Posterior cingulate gyrus (tissue), 11 donors: ENCODE data around the gene CD300H.
"Not testable (repeated sequence)": the region's sequence is repeated elsewhere in the genome, so short reads cannot be mapped to it uniquely, and the experiment has no call there.

Experiments
- DNase-seq, 10 donors: peaks; one replicate each; pipeline versions ENCODE4 v3.0.0 to v3.0.0-alpha.2; 2020 to 2021; ENCODE audit warnings: mixed read lengths in 3 of 10
- intact Hi-C: fragments of 100-400 bp; cut with DNase I; formaldehyde crosslinking; loops from one replicate; pipeline ENCODE4 v1.15.1; 2023

CD300H gene

DNA sequence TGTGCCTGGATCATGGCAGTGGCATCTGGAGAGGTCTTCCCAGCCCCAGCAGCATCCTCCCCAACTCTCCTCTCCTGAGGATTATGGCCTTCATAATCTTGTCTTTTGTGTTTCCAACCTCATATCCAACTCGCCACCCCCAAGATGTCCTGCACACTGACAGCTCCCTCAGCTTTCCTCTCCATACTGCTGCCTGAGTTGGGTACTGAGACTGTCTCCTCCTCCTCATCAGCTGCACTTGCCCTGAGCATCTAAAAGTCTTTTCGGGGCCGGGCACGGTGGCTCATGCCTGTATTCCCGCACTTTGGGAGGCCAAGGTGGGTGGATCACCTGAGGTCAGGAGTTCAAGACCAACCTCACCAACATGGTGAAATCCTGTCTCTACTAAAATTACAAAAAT, 38.1 kb downstream of the CD300H start:
- peak in 2 of 10 donors; percentile 21 to 37 for DNase-seq
- intact Hi-C loops = no loop called here

- peak in 3 of 10 donors; percentile 6 to 30 (median 21) for DNase-seq
- intact Hi-C loops = no loop called here
Measured at GRCh38 chr17:74528491-74529199, 38.7 kb downstream of the CD300H start.

DNA sequence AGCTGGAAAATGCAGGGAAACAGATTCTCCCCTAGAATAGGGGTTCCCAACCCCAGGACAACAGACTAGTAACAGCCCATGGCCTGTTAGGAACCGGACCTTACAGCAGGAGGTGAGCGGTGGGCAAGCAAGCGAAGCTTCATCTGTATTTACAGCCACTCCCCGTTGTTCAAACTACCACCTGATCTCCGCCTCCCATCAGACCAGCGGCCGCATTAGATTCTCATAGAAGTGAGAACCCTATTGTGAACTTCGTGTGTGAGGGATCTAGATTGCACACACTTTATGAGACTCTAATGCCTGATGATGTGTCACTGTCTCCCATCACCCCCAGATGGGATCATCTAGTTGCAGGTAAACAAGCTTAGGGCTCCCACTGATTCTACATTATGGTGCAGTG, 39.6 kb downstream of the CD300H start:
- peak in 1 of 10 donors; percentile 48 for DNase-seq
- intact Hi-C loops = no loop called here

DNA sequence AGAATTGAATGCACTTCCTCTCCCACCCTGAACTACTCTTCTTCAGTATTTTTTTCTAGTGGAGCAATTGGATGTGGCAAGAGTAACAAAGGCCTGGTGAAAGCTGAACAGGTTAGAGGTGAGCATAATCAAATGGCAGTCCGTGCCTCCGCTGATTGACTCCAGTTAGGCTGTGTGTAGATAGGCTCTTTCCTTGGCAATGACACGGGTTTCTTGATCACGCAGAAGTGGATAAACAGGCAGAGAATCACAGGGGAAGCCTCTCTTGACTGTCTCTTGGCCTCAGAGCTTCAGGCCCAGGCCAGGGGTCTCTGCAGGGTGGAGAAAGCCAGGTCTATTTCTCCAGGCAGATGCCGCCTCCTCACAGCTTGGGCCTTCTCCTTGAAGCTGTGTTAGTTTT, 40.2 kb downstream of the CD300H start:
- intact Hi-C loops = no loop called here
- DNase-seq = peak in 1 of 10 donors; percentile 26

- intact Hi-C loops = no loop called here
- no peak for DNase-seq
Measured at GRCh38 chr17:74526681-74527080, 40.6 kb downstream of the CD300H start.

DNA sequence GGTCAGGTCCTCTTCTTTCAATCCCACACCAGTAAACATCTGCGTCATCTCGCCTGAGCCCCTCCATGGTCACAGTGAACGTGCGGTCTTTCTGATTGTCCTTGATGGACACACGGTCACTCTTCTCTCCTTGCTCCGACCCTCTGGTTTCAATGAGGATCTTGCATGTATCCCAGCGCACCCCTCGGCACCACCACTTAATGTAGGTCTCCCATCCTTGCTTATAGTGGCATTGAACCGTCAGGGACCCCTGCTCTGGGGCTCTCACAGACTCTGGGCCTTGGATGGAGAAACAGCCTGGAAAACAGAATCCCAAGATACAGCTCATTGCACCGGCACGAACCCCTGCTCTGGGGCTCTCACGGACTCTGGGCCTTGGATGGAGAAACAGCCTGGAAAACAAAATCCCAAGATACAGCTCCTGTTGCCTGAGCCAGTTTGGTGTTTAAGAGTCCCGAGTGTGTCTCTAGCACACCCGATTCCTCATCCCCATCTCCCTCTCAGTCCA, 41.5 kb downstream of the CD300H start:
- DNase-seq = peak in 2 of 10 donors; percentile 3 to 18
- intact Hi-C loops = no loop called here

DNA sequence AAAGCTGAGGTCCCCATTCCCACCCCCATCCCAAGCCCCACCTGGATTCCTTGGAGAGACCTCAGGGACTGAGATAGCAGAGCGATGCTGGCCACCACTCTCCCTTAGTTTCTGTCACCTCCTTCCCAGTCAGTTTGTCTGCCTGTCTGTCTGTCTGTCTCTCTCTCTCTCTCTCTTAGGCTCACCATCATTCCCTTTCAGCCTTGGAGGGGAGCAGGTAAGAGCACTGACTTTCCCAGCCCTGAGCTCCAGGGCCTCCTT, 41.9 kb downstream of the CD300H start:
- intact Hi-C loops = no loop called here
- no peak for DNase-seq

- intact Hi-C loops = no loop called here
- DNase-seq = peak in 1 of 10 donors; percentile 52
Measured at GRCh38 chr17:74524653-74525464, 42.5 kb downstream of the CD300H start.

DNA sequence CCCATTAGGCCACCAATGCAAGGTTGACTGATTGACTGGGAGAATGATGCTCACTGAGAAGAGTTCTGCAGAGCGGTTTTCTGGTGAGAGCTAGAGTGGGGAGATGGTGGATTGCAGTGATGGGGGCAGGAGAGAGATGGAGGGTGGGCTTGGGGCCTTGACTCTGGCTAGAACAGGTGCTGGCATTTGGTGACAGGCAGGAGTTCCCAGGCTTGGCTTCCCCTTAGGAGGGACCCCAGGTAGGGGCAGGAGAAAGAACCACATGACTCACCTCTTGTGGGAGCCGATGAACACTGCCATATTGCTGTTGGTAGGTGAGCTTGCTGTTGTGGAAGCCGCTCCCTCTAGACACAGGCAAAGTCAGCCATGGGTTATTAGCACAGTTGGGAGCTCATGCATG, 44.0 kb downstream of the CD300H start:
- DNase-seq = no peak
- intact Hi-C loops = no loop called here

GRCh38 chr17:74522381-74523105, 44.8 kb downstream of the CD300H start:
- intact Hi-C loops = no loop called here
- DNase-seq = peak in 1 of 10 donors; percentile 44

GRCh38 chr17:74521701-74522201, 45.6 kb downstream of the CD300H start:
- peak in 1 of 10 donors; percentile 47 for DNase-seq
- intact Hi-C loops = no loop called here

GRCh38 chr17:74520790-74521480, 46.4 kb downstream of the CD300H start:
- no peak for DNase-seq
- intact Hi-C loops = no loop called here

DNA sequence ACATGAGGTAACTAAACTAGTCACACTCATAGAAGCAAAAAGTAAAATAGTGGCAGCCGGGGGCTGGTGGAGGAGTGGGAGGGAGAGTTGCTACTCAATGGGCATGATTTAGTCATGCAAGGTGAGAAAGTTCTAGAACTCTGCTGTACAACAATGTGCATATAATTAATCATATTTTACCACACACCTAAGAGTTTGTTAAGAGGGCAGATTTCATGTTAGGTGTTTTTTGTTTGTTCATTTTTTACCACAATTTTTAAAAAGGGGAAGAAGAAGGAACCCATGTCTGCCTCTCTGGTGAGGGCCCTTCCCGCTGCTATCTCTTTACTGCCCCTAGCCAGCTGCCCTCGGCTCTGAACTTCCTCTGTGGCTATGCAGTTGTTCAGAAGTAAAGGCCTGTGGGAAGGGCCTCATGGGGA, 47.3 kb downstream of the CD300H start:
- intact Hi-C loops = no loop called here
- no peak for DNase-seq

DNA sequence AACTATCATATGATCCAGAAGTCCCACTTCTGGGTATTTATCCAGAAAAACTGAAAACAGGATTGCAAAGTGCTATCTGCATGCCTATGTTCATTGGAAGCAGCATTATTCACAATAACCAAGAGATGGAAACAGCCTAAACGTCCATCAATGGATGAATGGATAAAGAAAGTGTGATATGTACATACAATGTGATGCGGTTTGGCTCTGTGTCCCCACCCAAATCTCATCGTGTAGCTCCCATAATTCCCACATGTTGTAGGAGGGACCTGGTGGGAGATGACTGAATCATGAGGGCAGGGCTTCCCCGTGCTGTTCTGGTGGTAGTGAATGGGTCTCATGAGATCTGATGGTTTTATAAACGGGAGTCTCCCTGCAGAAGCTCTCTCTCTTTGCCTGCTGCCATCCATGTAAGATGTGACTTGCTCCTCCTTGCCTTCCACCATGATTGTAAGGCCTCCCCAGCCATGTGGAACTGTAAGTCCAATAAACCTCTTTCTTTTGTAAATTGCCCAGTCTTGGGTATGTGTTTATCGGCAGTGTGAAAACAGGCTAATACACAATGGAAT, 48.8 kb downstream of the CD300H start:
- DNase-seq, intact Hi-C loops: not testable (repeated sequence)

DNA sequence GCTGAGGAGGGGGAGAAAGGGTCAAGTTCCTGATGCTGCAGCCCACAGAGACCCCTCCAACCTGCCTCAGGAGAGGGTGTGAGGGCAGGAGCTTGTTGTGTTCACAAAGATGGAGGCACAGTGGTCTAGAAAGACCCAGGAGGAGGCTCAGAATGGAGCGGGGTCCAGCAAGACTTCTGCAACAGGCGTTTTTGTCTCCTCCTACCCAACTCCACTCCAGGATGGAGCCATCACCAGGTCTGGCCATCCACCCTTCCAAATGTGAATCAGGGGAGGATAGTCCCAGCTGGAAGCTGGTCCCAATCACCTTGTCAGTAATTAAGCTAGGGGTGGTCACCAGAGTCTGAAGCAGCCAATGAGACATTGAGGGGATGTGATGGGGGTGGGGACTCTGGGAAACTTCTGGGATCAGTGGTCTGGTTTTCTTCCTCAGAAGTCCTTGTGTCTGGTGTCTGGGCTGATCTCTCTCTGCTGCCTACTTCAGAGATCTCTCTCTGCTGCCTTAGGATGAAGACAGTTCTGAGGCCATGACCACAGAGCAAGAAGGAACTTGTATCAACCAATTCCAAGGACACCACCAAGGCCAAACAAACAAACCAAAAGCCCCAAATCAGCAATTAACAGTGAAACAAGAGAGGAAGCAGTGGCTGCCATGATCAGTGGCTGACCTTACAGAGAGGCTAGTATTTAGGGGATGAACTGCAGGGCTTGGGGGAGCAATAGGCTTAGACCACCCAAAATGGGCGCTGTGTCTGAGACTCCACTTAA, 50.6 kb downstream of the CD300H start:
- intact Hi-C loops = no loop called here
- no peak for DNase-seq

DNA sequence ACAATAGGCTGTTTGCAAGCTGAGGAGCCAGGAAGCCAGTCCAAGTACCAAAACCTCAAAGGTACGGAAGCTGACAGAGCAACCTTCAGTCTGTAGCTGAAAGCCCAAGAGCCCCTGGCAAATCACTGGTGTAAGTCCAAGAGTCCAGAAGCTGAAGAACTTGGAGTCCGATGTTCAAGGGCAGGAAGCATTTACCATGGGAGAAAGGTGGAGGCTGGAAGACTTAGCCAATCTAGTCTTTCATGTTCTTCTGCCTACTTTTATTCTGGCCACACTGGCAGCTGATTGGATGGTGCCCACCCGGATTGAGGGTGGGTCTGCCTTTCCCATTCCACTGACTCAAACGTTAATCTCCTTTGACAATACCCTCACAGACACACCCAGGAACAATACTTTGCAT, 51.4 kb downstream of the CD300H start:
- intact Hi-C loops = no loop called here
- no peak for DNase-seq

DNA sequence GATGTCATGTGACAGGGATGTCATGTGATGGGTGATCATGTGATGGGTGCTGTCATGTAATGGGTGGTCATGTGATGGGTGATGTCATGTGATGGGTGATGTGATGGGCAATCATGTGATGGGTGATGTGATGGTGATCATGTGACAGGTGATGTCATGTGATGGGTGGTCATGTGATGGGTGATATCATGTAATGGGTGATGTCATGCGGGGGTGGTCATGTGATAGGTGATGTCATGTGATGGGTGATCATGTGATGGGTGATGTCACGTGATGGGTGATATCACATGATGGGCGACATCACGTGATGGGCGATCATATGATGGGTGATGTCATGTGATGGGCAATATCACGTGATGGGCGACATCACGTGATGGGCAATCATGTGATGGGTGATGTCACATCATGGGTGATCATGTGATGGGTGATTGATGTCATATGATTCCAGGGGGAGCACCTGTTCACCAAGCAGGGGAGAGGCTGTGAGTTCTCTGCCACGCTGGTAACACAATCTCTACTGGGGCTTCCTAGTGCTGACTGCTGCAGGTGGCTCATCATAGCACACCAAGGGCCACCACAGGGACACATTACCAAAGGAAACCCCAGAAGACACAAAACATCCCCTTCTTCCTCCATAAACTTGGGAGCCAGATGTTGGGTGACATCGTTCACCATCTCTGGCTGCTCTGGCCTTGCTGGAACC, 52.5 kb downstream of the CD300H start:
- intact Hi-C loops = no loop called here
- no peak for DNase-seq

DNA sequence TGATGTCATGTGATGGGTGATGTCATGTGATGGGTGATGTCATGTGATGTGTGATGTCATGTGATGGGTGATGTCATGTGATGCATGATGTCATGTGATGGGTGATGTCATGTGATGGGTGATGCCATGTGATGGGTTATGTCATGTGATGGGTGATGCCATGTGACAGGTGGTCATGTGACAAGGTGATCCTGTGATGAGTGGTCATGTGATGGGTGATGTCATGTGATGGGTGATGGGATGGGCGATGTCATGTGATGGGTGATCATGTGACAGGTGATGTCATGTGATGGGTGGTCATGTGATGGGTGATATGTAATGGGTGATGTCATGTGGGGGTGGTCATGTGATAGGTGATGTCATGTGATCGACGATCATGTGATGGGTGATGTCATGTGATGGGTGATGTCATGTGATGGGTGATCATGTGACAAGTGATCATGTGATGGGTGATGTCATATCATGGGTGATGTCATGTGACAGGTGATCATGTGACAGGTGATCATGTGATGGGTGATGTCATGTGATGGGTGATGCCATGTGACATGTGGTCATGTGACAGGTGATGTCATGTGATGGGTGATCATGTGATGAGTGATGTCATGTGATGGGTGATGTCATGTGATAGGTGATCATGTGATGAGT, 53.2 kb downstream of the CD300H start:
- intact Hi-C loops = no loop called here
- no peak for DNase-seq
